GM12878 (cell line): ENCODE results near the gene PLD4. TPM values are rescaled to one million over a fixed set of nuclear protein-coding genes. Genes with fewer than 3 reads are reported as not detected.

Experiments
- ATAC-seq: fragments of 200-7000 bp; cut with Tn5 transposase; 3 replicates; pipeline ENCODE4 v1.9.1; 2020; ENCODE audit warnings: mild to moderate bottlenecking, moderate library complexity
- BruUV-seq: library from RNA; stranded (reverse); fragments of 400-500 nt; replicated peaks from 2 replicates; lab custom pipeline; 2021; lab: Mats Ljungman, UMichigan
- CTCF ChIA-PET: fragments of 300-600 bp; sonication (Branson Sonifier 250); formaldehyde crosslinking; extraction: SDS; loops from one replicate; lab custom pipeline; 2021; ENCODE audit warnings: inconsistent platforms; lab: Yijun Ruan, JAX
- POLR2A ChIA-PET: fragments of 350-600 bp; formaldehyde crosslinking; extraction: SDS; loops from one replicate; lab custom pipeline; 2021; ENCODE audit warnings: inconsistent platforms; lab: Charles Lee
- RAD21 ChIA-PET: fragments of 300-600 bp; sonication (Branson Sonifier 250); formaldehyde crosslinking; loops from one replicate; lab custom pipeline; 2023; ENCODE audit warnings: antibody characterized with exemption; ENCODE audit not compliant: unreplicated experiment; lab: Charles Lee
- SMC1A ChIA-PET: fragments of 300-600 bp; sonication (Branson Sonifier 250); formaldehyde crosslinking; loops from one replicate; lab custom pipeline; 2023; ENCODE audit not compliant: unreplicated experiment, uncharacterized antibody; lab: Charles Lee
- DNase-seq: peaks from one replicate; pipeline ENCODE4 v3.0.0-alpha.2; 2011; ENCODE audit warnings: low read depth, low spot score
- FAIRE-seq: peaks from 3 replicates; lab custom pipeline; 2011; peaks lifted over from hg19 to GRCh38; lab: Jason Lieb, UNC
- H2AFZ ChIP-seq: 2 replicates; pipeline ENCODE4 v1.6.0; 2011; ENCODE audit warnings: low read depth, low read length, control low read depth; ENCODE audit not compliant: control insufficient read depth
- H3K27ac ChIP-seq: 2 replicates; pipeline ENCODE4 v1.5.1; 2011; ENCODE audit warnings: control low read depth; ENCODE audit not compliant: control insufficient read depth, insufficient read depth
- H3K27me3 ChIP-seq, 2 experiments: replicated peaks in 1 of 2; 2 replicates each; pipeline versions ENCODE4 v1.6.0 to v1.6.1; 2011; ENCODE audit warnings: low read length in 1 of 2; ENCODE audit not compliant: control insufficient read depth in 2 of 2, insufficient read depth in 2 of 2
- H3K36me3 ChIP-seq, 2 experiments: 2 replicates each; pipeline ENCODE4 v1.5.1; 2011; ENCODE audit warnings: low read length in 1 of 2; ENCODE audit not compliant: control insufficient read depth in 2 of 2, insufficient read depth in 2 of 2
- H3K4me1 ChIP-seq: 2 replicates; pipeline ENCODE4 v1.6.1; 2011; ENCODE audit warnings: mild to moderate bottlenecking, low read length, moderate library complexity, mixed read lengths; ENCODE audit not compliant: control insufficient read depth, insufficient read depth
- H3K4me2 ChIP-seq: 2 replicates; pipeline ENCODE4 v1.6.0; 2011; ENCODE audit warnings: control low read depth; ENCODE audit not compliant: control insufficient read depth, insufficient read depth
- H3K4me3 ChIP-seq: fragments of 200-600 bp; sonication (generic); 2 replicates; pipeline ENCODE4 v1.5.1; 2016
- H3K79me2 ChIP-seq: 2 replicates; pipeline ENCODE4 v1.6.0; 2011; ENCODE audit warnings: low read length; ENCODE audit not compliant: control insufficient read depth, insufficient read depth
- H3K9ac ChIP-seq: 2 replicates; pipeline ENCODE4 v1.8.0; 2011; ENCODE audit warnings: low read length, control low read depth, mixed read lengths; ENCODE audit not compliant: control insufficient read depth, insufficient read depth
- H3K9me3 ChIP-seq: replicated peaks from 3 replicates; pipeline ENCODE4 v1.5.1; 2011; ENCODE audit warnings: mild to moderate bottlenecking, low read length; ENCODE audit not compliant: control insufficient read depth, insufficient read depth
- H4K20me1 ChIP-seq: 2 replicates; pipeline ENCODE4 v1.6.0; 2011; ENCODE audit not compliant: control insufficient read depth, insufficient read depth
- ATF2 ChIP-seq: IDR thresholded peaks from 2 replicates; pipeline ENCODE4 v1.6.1; 2012; ENCODE audit warnings: low read length, inconsistent platforms
- BACH1 ChIP-seq: fragments of 450-650 bp; IDR thresholded peaks from 2 replicates; pipeline ENCODE4 v1.6.1; 2017; ENCODE audit warnings: mild to moderate bottlenecking, borderline replicate concordance
- HSF1 ChIP-seq: fragments of 150-350 bp; IDR thresholded peaks from 2 replicates; pipeline ENCODE4 v1.6.1; 2014; ENCODE audit warnings: mild to moderate bottlenecking, low read depth, low read length
- MAX ChIP-seq: IDR thresholded peaks from 2 replicates; pipeline ENCODE4 v1.6.1; 2012; ENCODE audit warnings: low read depth, low read length, improper control_type of control experiment
- MYC ChIP-seq: IDR thresholded peaks from 2 replicates; pipeline ENCODE4 v1.6.1; 2011; ENCODE audit warnings: mild to moderate bottlenecking, low read length, moderate library complexity, inconsistent platforms; ENCODE audit not compliant: insufficient read depth, insufficient replicate concordance, insufficient read length, severe bottlenecking
- POU2F2 ChIP-seq: IDR thresholded peaks from 3 replicates; pipeline ENCODE4 v1.6.1; 2011; ENCODE audit warnings: low read depth, mild to moderate bottlenecking, low read length, borderline replicate concordance
- RAD21 ChIP-seq: IDR thresholded peaks from 2 replicates; pipeline ENCODE4 v1.6.1; 2011; ENCODE audit warnings: mild to moderate bottlenecking, low read depth, low read length, moderate library complexity; ENCODE audit not compliant: insufficient read depth
- SMAD1 ChIP-seq: fragments of 450-650 bp; IDR thresholded peaks from 2 replicates; pipeline ENCODE4 v1.6.1; 2018; ENCODE audit warnings: mild to moderate bottlenecking, low read depth; ENCODE audit not compliant: partially characterized antibody
- WRNIP1 ChIP-seq: IDR thresholded peaks from 2 replicates; pipeline ENCODE4 v1.6.1; 2011; ENCODE audit warnings: low read depth, low read length, improper control_type of control experiment, borderline replicate concordance
- ZBTB4 ChIP-seq: fragments of 450-650 bp; formaldehyde crosslinking; IDR thresholded peaks from 2 replicates; pipeline ENCODE4 v1.4.0; 2022; ENCODE audit warnings: mild to moderate bottlenecking, moderate library complexity
- ZBTB40 ChIP-seq: fragments of 450-650 bp; IDR thresholded peaks from 2 replicates; pipeline ENCODE4 v1.6.1; 2016; ENCODE audit warnings: mild to moderate bottlenecking, moderate library complexity, borderline replicate concordance
- ZNF24 ChIP-seq: fragments of 450-650 bp; IDR thresholded peaks from 2 replicates; pipeline ENCODE4 v1.6.1; 2017; ENCODE audit warnings: antibody characterized with exemption, mild to moderate bottlenecking
- ZSCAN29 ChIP-seq: fragments of 450-650 bp; IDR thresholded peaks from 2 replicates; pipeline ENCODE4 v1.6.1; 2017; ENCODE audit warnings: mild to moderate bottlenecking, moderate library complexity
- WGBS: methylation state at CpG from one replicate; pipeline ENCODE4 v1.1.6; 2016; ENCODE audit warnings: low lambda C conversion rate; ENCODE audit not compliant: insufficient replicate concordance, insufficient coverage; ENCODE audit errors: missing lambda C conversion rate; 5-methylcytosine and 5-hydroxymethylcytosine counted together
- in situ Hi-C: fragments of 300-500 bp; cut with MboI; formaldehyde crosslinking; loops from 9 replicates; pipeline ENCODE4 v1.14.3; 2018; ENCODE audit warnings: mixed read lengths
- intact Hi-C: fragments of 100-400 bp; cut with micrococcal nuclease; formaldehyde crosslinking; loops from one replicate; pipeline ENCODE4 v1.14.2; 2022; ENCODE audit not compliant: unreplicated experiment
- polyA plus RNA-seq, 11 experiments: library from polyadenylated mRNA; depleted of rRNA in 4 of 11; unstranded in 6 of 11; stranded (reverse) in 5 of 11; fragments of >200 nt; fragmentation: Nextera tagmentation in 4 of 11; fragmentation: Illumina TruSeq in 1 of 11; extraction: Ambion mirVana in 4 of 11; extraction: Trizol in 1 of 11; gene quantifications; 1 replicate in 1 of 11; 2 replicates in 10 of 11; pipeline versions ENCODE4 v1.2.1 to v1.2.3, GENCODE V29; 2011 to 2016; ENCODE audit warnings: inconsistent platforms in 2 of 11, missing spikeins in 2 of 11, low read depth in 1 of 11
- total RNA-seq, 4 experiments: library from RNA; depleted of rRNA in 3 of 4; stranded (reverse); fragments of >200 nt in 3 of 4; fragmentation: Illumina TruSeq in 1 of 4; extraction: Trizol in 1 of 4; gene quantifications; 2 replicates each; pipeline versions ENCODE4 v1.2.1 to v1.2.3, GENCODE V29; 2013 to 2021

PLD4 gene
- total and polyA plus RNA-seq, 10 of the 15 experiments (the other 5 are each of a cell fraction or from before 2014, with no cell fraction given): 0.20 to 57.7 (median 9.9) TPM

- Histone ChIP-seq H3K36me3 (no peaks in the 10 kb centered on the region), H3K79me2 (no peaks in the 10 kb centered on the region), H3K27ac (no peak overlapping the region), H3K9ac (no peak overlapping the region), H3K4me3 (no peak overlapping the region), H3K4me1 (no peaks in the 10 kb centered on the region), H3K4me2 (no peak overlapping the region), H2AFZ (no peak overlapping the region), H3K9me3 (no peaks in the 10 kb centered on the region), H3K27me3 (peaks cover 3 to 7% of the 10 kb centered on the region in 2 experiments), H4K20me1 (no peaks in the 10 kb centered on the region)
- SMC1A ChIA-PET: no interaction called here
- ATAC-seq (no peak), DNase-seq (no peak), FAIRE-seq (no peak)
- no peak for TF ChIP-seq POU2F2
- TF ChIP-seq WRNIP1: no peak
- TF ChIP-seq ATF2: no peak
- no peak for TF ChIP-seq MYC
- no peak for TF ChIP-seq ZBTB40
- no peak for TF ChIP-seq ZNF24
- no peak for TF ChIP-seq BACH1
- no peak for TF ChIP-seq RAD21
- TF ChIP-seq ZSCAN29: no peak
- TF ChIP-seq HSF1: no peak
- TF ChIP-seq MAX: no peak
- no peak for TF ChIP-seq SMAD1
- TF ChIP-seq ZBTB4 (CRISPR knock-in tag): no peak
- CTCF ChIA-PET: no interaction called here
- no TSS peak for BruUV-seq
- POLR2A ChIA-PET: no interaction called here
- in situ Hi-C loops: no loop called here
- 14% methylated on average over 10 of the region's 12 CpGs for WGBS
- RAD21 ChIA-PET: no interaction called here
- intact Hi-C loops: no loop called here
These were observed 43.5 kb downstream of the PLD4 start for GRCh38 chr14:104968153-104968527.
